HG03571 (cell line): ENCODE measurements around the gene RAMP2.

Experiments
- ATAC-seq: cut with Tn5 transposase; IDR thresholded peaks from one replicate; pipeline ENCODE4 v1.9.1; 2021; ENCODE audit not compliant: unreplicated experiment

Gene RAMP2

DNA sequence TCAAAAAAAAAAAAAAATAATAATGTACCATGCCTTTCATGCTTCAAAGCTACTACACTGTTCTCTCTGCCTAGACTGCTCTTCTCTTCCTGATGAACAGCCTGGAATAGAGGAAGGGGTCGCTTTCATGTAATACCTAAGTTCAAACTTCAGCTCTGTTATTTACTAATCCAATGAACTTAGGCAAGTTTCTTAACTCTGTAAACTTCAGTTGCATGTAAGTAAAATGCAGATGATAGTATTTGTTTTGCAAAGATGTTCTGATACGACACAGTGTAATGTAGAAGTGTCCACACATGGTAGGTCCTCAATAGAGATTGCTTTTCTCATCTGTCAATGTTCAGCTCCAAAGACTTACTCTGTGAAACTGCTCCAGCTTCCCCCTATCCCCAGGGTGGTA, 30.9 kb downstream of the RAMP2 start:
- no peak for ATAC-seq

DNA sequence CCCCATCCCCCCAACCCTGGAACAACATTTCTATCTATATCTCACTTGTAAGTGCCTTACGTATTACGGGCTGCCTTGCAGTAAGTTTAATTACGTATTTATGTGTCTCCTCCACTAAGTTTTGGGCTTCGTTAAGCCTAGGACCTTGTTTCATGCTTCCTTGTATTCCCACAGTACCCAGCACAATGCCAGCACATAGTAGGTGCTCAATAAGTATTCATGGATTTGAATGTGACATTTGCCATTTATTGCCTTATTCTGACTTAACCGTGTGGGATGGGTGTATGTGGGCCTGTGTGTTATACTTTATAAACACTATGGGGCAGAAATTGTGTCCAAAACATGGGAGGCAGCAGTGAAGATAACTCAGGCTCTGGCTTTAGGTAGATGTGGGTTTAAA, 31.5 kb downstream of the RAMP2 start:
- no peak for ATAC-seq

- ATAC-seq: no peak
These were observed 34.0 kb downstream of the RAMP2 start for GRCh38 chr17:42795061-42795460.

DNA sequence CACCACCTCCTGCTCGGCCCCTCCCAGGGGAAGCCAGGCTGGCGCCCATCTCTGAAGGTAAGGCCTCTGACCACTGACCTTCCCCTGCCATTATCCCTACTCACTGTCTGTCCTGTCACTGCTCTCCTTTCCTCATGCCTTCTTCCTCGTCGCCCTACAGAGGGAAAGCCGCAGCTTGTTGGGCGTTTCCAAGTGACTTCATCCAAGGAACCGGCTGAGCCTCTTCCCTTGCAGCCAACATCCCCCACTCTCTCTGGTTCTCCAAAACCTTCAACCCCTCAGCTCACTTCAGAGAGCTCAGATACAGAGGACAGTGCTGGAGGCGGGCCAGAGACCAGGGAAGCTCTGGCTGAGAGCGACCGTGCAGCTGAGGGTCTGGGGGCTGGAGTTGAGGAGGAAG, 34.4 kb downstream of the RAMP2 start:
- no peak for ATAC-seq

GRCh38 chr17:42796066-42796758, 35.2 kb downstream of the RAMP2 start:
- no peak for ATAC-seq

DNA sequence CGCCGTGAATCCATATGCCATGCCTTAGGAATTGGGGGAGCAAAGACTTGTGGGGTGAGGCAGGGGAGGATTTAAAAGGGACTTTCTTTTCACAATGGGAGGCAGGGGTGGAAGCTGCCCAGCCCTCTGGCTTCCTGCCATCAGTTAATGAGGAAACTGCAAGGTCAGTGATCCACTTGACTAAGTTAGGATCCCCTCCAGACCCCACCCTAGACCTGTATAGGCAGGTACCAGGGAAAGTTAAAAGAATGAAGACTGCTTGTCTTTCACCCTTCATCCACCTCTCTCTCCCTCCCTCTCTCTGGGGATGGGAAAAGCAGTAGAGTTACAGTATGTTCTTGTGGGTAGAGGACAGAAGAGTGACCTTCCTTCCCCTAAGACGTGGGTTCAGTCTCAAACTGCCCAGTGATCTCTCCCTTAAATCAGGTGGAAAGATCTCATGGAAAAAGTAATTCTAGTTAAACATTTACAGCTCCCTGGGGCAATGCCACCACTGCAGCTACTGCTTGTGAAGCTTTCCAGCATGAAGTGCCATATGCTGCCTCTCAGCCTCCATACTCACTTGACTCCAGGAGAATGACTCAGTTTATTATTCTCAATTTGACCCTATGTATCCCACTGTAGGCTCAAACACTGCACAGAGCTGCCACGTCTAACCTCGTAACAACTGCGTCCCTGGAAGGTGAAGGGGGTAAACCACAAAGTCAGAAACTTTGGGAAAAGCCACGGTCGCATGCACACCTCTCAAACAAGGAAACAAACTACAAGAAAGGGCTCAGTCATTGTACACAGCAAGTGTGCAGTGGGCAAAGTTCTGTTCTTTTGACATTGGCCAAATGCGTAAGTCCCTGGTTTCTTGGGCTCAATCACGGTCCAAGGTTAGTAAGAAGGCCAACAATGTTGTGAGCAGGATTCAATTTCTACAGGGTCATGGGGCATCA, 36.3 kb downstream of the RAMP2 start:
- no peak for ATAC-seq

DNA sequence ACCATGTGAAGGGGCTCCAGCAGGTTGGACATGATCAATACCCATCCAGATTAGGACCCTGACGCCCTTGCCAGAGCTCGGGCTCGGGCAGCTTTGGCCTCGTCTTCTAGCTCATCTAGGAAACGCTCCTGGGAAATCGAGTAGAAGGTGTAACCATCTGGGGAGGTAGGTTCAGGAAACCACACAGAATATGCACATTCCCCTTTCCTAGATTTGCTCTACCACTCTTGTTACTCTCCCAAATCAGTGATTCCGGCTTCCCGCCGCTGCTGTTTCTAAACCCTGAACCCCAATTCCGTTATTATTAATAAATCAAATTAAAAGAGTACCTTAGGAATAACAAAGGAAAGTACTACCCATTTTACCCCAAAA, 37.0 kb downstream of the RAMP2 start:
- no peak for ATAC-seq

GRCh38 chr17:42798383-42799380, 37.7 kb downstream of the RAMP2 start, which contains the start of the genes CNTD1 and COA3:
CNTD1 (plus strand) TSS chr17:42798861; CDS start chr17:42799068, 207 bp downstream.
COA3 (minus strand) TSS chr17:42798704; CDS start chr17:42798681, 23 bp downstream.
- ATAC-seq: no peak

DNA sequence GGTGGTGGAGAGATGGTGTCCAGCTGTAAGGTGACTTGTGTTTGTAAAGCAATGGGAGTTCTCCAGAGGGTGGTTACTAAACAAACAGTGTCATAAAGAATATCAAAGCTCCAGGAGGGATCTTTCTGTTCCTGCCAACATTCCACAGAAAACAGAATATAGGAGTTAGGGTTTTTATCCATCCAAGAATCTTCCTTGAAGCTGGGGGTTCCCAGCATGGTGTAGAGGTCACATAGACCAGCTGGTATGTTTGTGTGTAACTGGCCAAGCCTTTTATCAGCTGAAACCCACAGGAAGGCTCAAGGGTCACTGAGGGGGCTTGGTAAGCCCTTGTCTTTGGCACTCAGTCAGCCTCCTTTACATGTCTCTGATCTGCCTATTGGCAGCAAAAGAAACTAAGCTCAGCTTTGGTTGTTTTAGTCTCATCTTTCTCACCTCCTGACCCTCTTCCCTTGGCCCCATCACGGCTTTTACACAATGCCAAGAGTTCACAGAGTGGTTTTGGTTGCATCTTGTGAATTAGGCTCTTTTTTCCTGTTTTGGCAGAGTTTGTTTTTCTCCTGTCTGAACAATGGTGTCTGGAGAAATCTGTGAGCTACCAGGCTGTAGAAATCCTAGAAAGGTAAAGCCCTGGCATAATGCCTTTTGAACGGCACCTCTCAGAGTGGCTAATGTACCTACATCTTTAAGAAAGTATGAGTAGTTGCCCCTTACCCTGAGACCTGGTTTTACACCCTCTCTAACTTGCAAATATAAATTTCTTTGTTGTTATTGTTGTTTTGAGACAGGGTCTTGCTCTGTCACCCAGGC, 42.3 kb downstream of the RAMP2 start:
- ATAC-seq: no peak

DNA sequence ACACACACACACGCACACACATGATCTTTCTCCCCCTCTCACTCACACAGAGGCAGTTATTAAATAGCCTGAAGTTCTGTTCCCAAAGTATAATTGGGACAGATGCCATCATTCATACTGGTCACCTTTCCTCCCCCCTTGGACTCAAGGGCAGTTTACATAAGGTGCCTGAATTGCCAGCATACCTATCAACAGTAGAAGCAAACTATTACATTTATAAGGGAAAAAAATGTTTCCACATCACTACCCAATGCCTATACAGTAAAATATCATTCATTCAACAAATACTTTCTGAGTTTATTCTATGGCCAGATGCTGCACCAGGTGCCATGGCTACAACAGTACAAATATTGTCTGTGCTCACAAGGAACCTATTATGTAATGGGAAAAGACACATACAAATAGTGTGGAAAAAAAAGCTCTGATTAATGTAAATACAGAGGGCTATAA, 43.9 kb downstream of the RAMP2 start:
- ATAC-seq: no peak

DNA sequence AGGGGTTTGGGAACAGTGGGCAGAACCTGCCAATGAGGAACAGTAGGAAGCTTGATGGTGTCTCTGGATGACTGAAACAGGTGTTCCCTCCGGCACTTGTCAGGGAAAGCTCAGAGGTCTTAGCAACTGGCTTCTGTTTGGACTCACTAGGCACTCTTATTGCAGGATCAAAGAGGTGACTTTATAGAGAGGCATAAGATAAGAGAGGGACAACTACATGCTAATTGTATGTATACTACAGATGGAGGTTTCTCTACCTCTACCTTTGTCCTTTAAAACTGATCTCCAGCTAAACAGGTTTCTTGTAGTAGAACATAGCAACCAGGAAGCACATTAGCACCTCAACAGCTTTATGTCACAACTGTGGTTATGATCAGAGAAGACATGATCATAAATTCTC, 45.2 kb downstream of the RAMP2 start:
- ATAC-seq: no peak

- ATAC-seq: no peak
These were observed 48.2 kb downstream of the RAMP2 start for GRCh38 chr17:42809250-42809649.
